Heart right ventricle (tissue), 16 donors: Measurements from ENCODE around the gene INPP5A. TPM values are rescaled to one million over a fixed set of nuclear protein-coding genes. Genes with fewer than 3 reads are reported as not detected.

ENCODE experiments used
- ATAC-seq, 8 donors: fragments of 200-7000 bp; cut with Tn5 transposase; one replicate each; pipeline ENCODE4 v1.9.1; 2020; ENCODE audit warnings: mild to moderate bottlenecking in 8 of 8, moderate library complexity in 8 of 8, moderate number of reproducible peaks in 1 of 8
- DNase-seq, 2 donors: peaks; one replicate each; pipeline ENCODE4 v3.0.0-alpha.2; 2020
- H3K27ac ChIP-seq, 10 donors: fragments of 200-600 bp; sonication (generic) in 2 of 10; one replicate each; pipeline versions ENCODE4 v1.5.0 to v1.8.0; 2020 to 2022; ENCODE audit warnings: mild to moderate bottlenecking in 3 of 10
- H3K27me3 ChIP-seq, 7 donors: fragments of 200-600 bp; one replicate each; pipeline ENCODE4 v1.8.0; 2021 to 2022; ENCODE audit warnings: mild to moderate bottlenecking in 2 of 7
- H3K36me3 ChIP-seq, 9 donors: fragments of 200-600 bp; sonication (generic) in 1 of 9; one replicate each; pipeline versions ENCODE4 v1.5.0 to v1.8.0; 2020 to 2022; ENCODE audit warnings: mild to moderate bottlenecking in 2 of 9
- H3K4me1 ChIP-seq, 9 donors: fragments of 200-600 bp; sonication (generic) in 1 of 9; one replicate each; pipeline versions ENCODE4 v1.5.0 to v1.8.0; 2020 to 2022; ENCODE audit warnings: mild to moderate bottlenecking in 4 of 9
- H3K4me3 ChIP-seq, 10 donors: fragments of 200-600 bp; sonication (generic) in 2 of 10; one replicate each; pipeline versions ENCODE4 v1.5.0 to v1.8.0; 2020 to 2022; ENCODE audit warnings: mild to moderate bottlenecking in 7 of 10, moderate library complexity in 2 of 10
- H3K9me3 ChIP-seq, 11 donors: fragments of 200-600 bp in 10 of 11; sonication (generic) in 2 of 11; one replicate each; pipeline versions ENCODE4 v1.5.0 to v1.8.0; 2013 to 2022; ENCODE audit warnings: mild to moderate bottlenecking in 2 of 11, control low read depth in 1 of 11, moderate library complexity in 1 of 11
- CTCF ChIP-seq, 9 donors: fragments of 200-600 bp; sonication (generic) in 2 of 9; IDR thresholded peaks; one replicate each; pipeline versions ENCODE4 v1.5.0 to v1.8.0; 2021 to 2022; ENCODE audit warnings: antibody characterized with exemption in 9 of 9, mild to moderate bottlenecking in 5 of 9, moderate library complexity in 1 of 9
- WGBS, 2 donors: extraction: QIAGEN DNeasy Blood & Tissue Kit; methylation state at CpG; one replicate each; pipeline ENCODE4 v1.1.7; 2013; ENCODE audit warnings: inconsistent platforms in 1 of 2; 5-methylcytosine and 5-hydroxymethylcytosine counted together
- intact Hi-C, 10 donors: fragments of 100-400 bp; cut with DNase I; formaldehyde crosslinking; loops; one replicate each; pipeline versions ENCODE4 v1.11.1 to v1.14.2; 2022
- polyA plus RNA-seq, 2 donors: library from polyadenylated mRNA; stranded (reverse); fragments of 200-250 nt; gene quantifications; one replicate each; pipeline ENCODE4 v1.2.3, GENCODE V29; 2013
- total RNA-seq, 10 donors: library from RNA; stranded (reverse); fragmentation: NEBNext Ultra II Directional in 3 of 10; extraction: Animal tissue kit (Norgen Biotek cat#: 25700) in 3 of 10; gene quantifications; one replicate each; pipeline versions ENCODE4 v1.2.1 to v1.2.4, GENCODE V29; 2021 to 2023
- donor health status: Arrhythmogenic right ventricular cardiomyopathy.
- donor health status: ischemic (EF 13 %, LVEDD 7.1; RV severe dilation, severe dysfunction).
- donor health status: healthy with polysubstance abuse.
- donor health status: DM: no; HTN: yes; CAD: no.
- donor health status: DM: no; HTN: no; CAD: no.
- donor health status: ischemic (EF 25% LVEDD 6.9; RV normal size, moderate dysfunction).
- donor health status: ischemic (EF 25% LVEDD 5.7; RV mildly dilated, moderate dysfunction).
- donor health status: healthy.
- donor health status: DM: yes; HTN: yes; CAD: no.
- donor health status: Ischemic cardiomyopathy.
- donor health status: ischemic (EF 35%, LVEDD 5.7; RV mildly dilated, moderate dysfunction).
- donor health status: nonischemic (EF 11% LVEDD 7.7; RV severe dilation, severe dysfunction).
- donor health status: DM: yes; HTN: yes; CAD: no.
- donor health status: PGD.
- donor health status: ischemic (EF 29% LVEDD 5.4; RV normal size, mild dysfunction).
- donor health status: nonischemic (EF 23%, LVEDD 6.1; RV moderate dilation, normal function).

Gene INPP5A
- total and polyA plus RNA-seq, 12 donors, result 30.4 to 122 (median 106) TPM

GRCh38 chr10:132813560-132814468, 276.2 kb downstream of the INPP5A start:
- ATAC-seq, result no peak
- Histone ChIP-seq H3K36me3 (no peaks in the 10 kb centered on the region), H3K27ac (no peak overlapping the region), H3K9me3 (no peaks in the 10 kb centered on the region), H3K27me3 (peaks cover 0 to 63% (median 52%) of the 10 kb centered on the region in 7 donors), H3K4me3 (no peak overlapping the region), H3K4me1 (no peaks in the 10 kb centered on the region)
- DNase-seq, result no peak
- WGBS, 2 donors, result 71 to 75% methylated on average over 24 to 25 of the region's 28 CpGs
- TF ChIP-seq CTCF (IDR thresholded peaks at IDR 0.05), result no peak
- intact Hi-C loops, result no loop called here

GRCh38 chr10:132814469-132814856, 276.9 kb downstream of the INPP5A start:
- Histone ChIP-seq H3K4me3 (no peak overlapping the region), H3K36me3 (no peaks in the 10 kb centered on the region), H3K27ac (no peak overlapping the region), H3K9me3 (peaks cover 0 to 5% (median 0%) of the 10 kb centered on the region in 11 donors), H3K4me1 (no peaks in the 10 kb centered on the region), H3K27me3 (peaks cover 0 to 62% (median 50%) of the 10 kb centered on the region in 7 donors)
- no peak for TF ChIP-seq CTCF (IDR thresholded peaks at IDR 0.05)
- ATAC-seq, result no peak
- 78 to 80% methylated on average over 16 of the region's 16 CpGs for WGBS, 2 donors
- no peak for DNase-seq
- intact Hi-C loops, result no loop called here

- no peak overlapping the region for H3K27ac ChIP-seq
- H3K36me3 ChIP-seq, result no peaks in the 10 kb centered on the region
- ATAC-seq (no peak), DNase-seq (no peak)
- H3K9me3 ChIP-seq, result peaks cover 0 to 9% (median 0%) of the 10 kb centered on the region in 11 donors
- intact Hi-C loops, result no loop called here
- H3K4me3 ChIP-seq, result no peak overlapping the region
- peaks cover 0 to 54% (median 48%) of the 10 kb centered on the region in 7 donors for H3K27me3 ChIP-seq
- TF ChIP-seq CTCF (IDR thresholded peaks at IDR 0.05), result no peak
- H3K4me1 ChIP-seq, result no peaks in the 10 kb centered on the region
- WGBS, 2 donors, result 66 to 77% methylated on average over 18 of the region's 18 CpGs
Observed at GRCh38 chr10:132815168-132815857, 277.7 kb downstream of the INPP5A start.

- 77 to 81% methylated on average over 12 of the region's 12 CpGs for WGBS, 2 donors
- H3K27me3 ChIP-seq, result peaks cover 0 to 42% (median 39%) of the 10 kb centered on the region in 7 donors
- no peak overlapping the region for H3K27ac ChIP-seq
- no peak for DNase-seq
- no peak for ATAC-seq
- no peak for TF ChIP-seq CTCF (IDR thresholded peaks at IDR 0.05)
- no peaks in the 10 kb centered on the region for H3K4me1 ChIP-seq
- peaks cover 0 to 9% (median 0%) of the 10 kb centered on the region in 11 donors for H3K9me3 ChIP-seq
- no peaks in the 10 kb centered on the region for H3K36me3 ChIP-seq
- H3K4me3 ChIP-seq, result no peak overlapping the region
- intact Hi-C loops, result no loop called here
Observed at GRCh38 chr10:132816718-132817117, 279.1 kb downstream of the INPP5A start.
